Effector memory CD4-positive, alpha-beta T cell (primary cell): ENCODE results near the gene SLC66A3.

ENCODE experiments used
- DNase-seq, 3 donors: peaks; one replicate each; pipeline ENCODE4 v3.0.0-alpha.2; 2020
- H3K27ac ChIP-seq: 2 replicates; pipeline ENCODE4 v1.7.0; 2013; ENCODE audit warnings: mild to moderate bottlenecking, low read length, moderate library complexity; ENCODE audit not compliant: insufficient read depth, poor library complexity, severe bottlenecking
- H3K27me3 ChIP-seq: replicated peaks from 2 replicates; pipeline ENCODE4 v1.7.0; 2013; ENCODE audit warnings: mild to moderate bottlenecking, low read length; ENCODE audit not compliant: insufficient read depth, control insufficient read depth, poor library complexity, severe bottlenecking
- H3K36me3 ChIP-seq: 2 replicates; pipeline ENCODE4 v1.7.0; 2013; ENCODE audit warnings: mild to moderate bottlenecking, low read length, moderate library complexity; ENCODE audit not compliant: control insufficient read depth, insufficient read depth
- H3K4me1 ChIP-seq: 2 replicates; pipeline ENCODE4 v1.7.0; 2013; ENCODE audit warnings: low read length, mild to moderate bottlenecking; ENCODE audit not compliant: control insufficient read depth, insufficient read depth, poor library complexity, severe bottlenecking
- H3K4me3 ChIP-seq: 2 replicates; pipeline ENCODE4 v1.7.0; 2013; ENCODE audit warnings: low read length, low read depth, mild to moderate bottlenecking; ENCODE audit not compliant: insufficient read depth, poor library complexity, severe bottlenecking
- H3K9me3 ChIP-seq: 2 replicates; pipeline ENCODE4 v1.7.0; 2013; ENCODE audit warnings: mild to moderate bottlenecking, low read length, moderate library complexity; ENCODE audit not compliant: control insufficient read depth

SLC66A3 gene

GRCh38 chr2:11134349-11134748, 20.9 kb upstream of the SLC66A3 start:
- H3K4me1 ChIP-seq: peaks cover 21% of the 10 kb centered on the region
- DNase-seq: no peak
- no peaks in the 10 kb centered on the region for H3K36me3 ChIP-seq
- no peak overlapping the region for H3K4me3 ChIP-seq
- no peaks in the 10 kb centered on the region for H3K9me3 ChIP-seq
- H3K27ac ChIP-seq: no peak overlapping the region
- H3K27me3 ChIP-seq: no peaks in the 10 kb centered on the region

GRCh38 chr2:11140492-11140891, 14.8 kb upstream of the SLC66A3 start:
- Histone ChIP-seq H3K36me3 (no peaks in the 10 kb centered on the region), H3K4me1 (no peaks in the 10 kb centered on the region), H3K4me3 (no peak overlapping the region), H3K27me3 (no peaks in the 10 kb centered on the region), H3K27ac (no peak overlapping the region), H3K9me3 (no peaks in the 10 kb centered on the region)
- DNase-seq: no peak

GRCh38 chr2:11141319-11141718, 13.9 kb upstream of the SLC66A3 start:
- DNase-seq: no peak
- H3K27me3 ChIP-seq: no peaks in the 10 kb centered on the region
- no peaks in the 10 kb centered on the region for H3K4me1 ChIP-seq
- no peak overlapping the region for H3K27ac ChIP-seq
- H3K36me3 ChIP-seq: no peaks in the 10 kb centered on the region
- no peaks in the 10 kb centered on the region for H3K9me3 ChIP-seq
- no peak overlapping the region for H3K4me3 ChIP-seq

DNA sequence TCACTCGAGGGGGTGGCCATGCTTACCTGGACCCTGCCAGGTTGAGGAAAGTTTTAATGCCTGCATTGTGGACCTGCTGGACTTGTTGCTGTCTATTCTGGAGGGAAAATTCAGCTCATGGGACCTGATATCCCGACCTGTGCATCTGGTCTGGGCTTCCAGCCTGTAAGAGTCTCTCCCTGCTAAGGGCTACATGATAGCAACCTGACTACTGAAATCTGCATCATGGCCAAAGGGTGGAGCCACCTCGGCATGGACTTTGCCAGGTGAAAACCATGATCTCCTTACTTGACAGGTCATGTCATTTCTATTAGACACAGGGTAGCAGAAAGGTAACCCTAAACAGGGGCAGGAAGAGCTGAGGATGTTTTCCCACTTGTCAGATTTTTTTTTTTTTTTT, 12.9 kb upstream of the SLC66A3 start:
- Histone ChIP-seq H3K4me3 (no peak overlapping the region), H3K27me3 (no peaks in the 10 kb centered on the region), H3K27ac (no peak overlapping the region), H3K4me1 (no peaks in the 10 kb centered on the region), H3K36me3 (no peaks in the 10 kb centered on the region), H3K9me3 (no peaks in the 10 kb centered on the region)
- DNase-seq: no peak

DNA sequence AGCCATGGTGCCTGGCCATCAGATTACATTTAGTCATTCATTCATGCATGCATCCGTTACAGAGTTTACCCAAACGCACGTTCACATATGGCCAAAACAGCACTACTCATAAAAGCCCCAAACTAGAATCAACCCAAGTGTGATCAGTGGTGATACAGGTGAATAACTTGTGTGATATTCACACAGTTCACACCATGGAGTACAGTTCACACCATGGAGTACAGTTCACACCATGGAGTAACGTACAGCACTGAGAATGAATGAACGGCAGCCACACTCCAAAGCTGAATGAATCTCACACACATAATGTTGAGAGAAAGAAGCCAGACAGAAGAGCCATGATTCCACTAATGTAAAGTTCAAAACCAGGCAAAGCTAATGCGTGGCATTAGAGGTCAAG, 12.3 kb upstream of the SLC66A3 start:
- no peak overlapping the region for H3K4me3 ChIP-seq
- no peaks in the 10 kb centered on the region for H3K9me3 ChIP-seq
- H3K27ac ChIP-seq: no peak overlapping the region
- H3K36me3 ChIP-seq: no peaks in the 10 kb centered on the region
- DNase-seq: no peak
- no peaks in the 10 kb centered on the region for H3K27me3 ChIP-seq
- no peaks in the 10 kb centered on the region for H3K4me1 ChIP-seq

DNA sequence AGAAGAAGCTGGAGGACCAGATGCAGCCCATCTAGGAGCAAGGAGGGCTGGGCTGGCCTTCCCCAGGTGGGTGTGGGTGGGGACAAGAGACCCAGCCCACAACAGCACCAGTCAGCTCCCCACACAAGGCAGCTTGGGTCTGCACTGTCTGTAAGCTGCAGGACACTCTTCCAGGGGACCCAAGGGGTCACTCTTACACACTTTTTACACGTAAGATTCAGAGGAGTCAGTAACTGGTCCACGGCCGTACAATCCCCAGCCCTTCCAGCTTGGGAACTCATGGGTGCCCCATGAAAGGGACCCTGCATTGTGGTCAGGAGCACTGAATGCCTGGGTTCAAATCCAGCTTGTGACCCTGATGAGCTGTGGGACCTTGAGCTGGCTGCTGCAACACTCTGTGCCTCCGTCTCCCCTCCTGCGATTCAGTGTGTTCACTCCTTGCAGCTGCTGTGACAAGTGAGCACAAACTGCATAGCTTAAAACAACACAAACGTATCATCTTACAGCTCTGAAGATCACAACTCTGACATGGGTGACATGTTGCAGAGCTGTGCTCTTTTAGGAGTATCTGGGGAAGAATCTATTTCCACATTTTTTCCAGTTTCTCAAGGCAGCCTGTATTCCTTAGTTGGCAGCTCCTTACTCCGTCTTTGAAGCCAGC, 11.1 kb upstream of the SLC66A3 start:
- H3K27ac ChIP-seq: no peak overlapping the region
- no peaks in the 10 kb centered on the region for H3K27me3 ChIP-seq
- no peak overlapping the region for H3K4me3 ChIP-seq
- H3K9me3 ChIP-seq: no peaks in the 10 kb centered on the region
- H3K36me3 ChIP-seq: no peaks in the 10 kb centered on the region
- no peak for DNase-seq
- no peaks in the 10 kb centered on the region for H3K4me1 ChIP-seq

GRCh38 chr2:11144738-11145079, 10.6 kb upstream of the SLC66A3 start:
- no peak for DNase-seq
- Histone ChIP-seq H3K36me3 (no peaks in the 10 kb centered on the region), H3K4me1 (no peaks in the 10 kb centered on the region), H3K27me3 (no peaks in the 10 kb centered on the region), H3K4me3 (no peak overlapping the region), H3K9me3 (no peaks in the 10 kb centered on the region), H3K27ac (no peak overlapping the region)

- H3K27ac ChIP-seq: no peak overlapping the region
These were observed 9.9 kb upstream of the SLC66A3 start for GRCh38 chr2:11145350-11145749.

GRCh38 chr2:11146076-11146475, 9.2 kb upstream of the SLC66A3 start:
- Histone ChIP-seq H3K36me3 (no peaks in the 10 kb centered on the region), H3K27ac (no peak overlapping the region), H3K4me3 (no peak overlapping the region), H3K9me3 (no peaks in the 10 kb centered on the region), H3K27me3 (no peaks in the 10 kb centered on the region), H3K4me1 (no peaks in the 10 kb centered on the region)
- no peak for DNase-seq

More at GRCh38 chr2:11145350-11145749, 9.9 kb upstream of the SLC66A3 start:
- H3K9me3 ChIP-seq: no peaks in the 10 kb centered on the region
- H3K36me3 ChIP-seq: no peaks in the 10 kb centered on the region
- H3K4me1 ChIP-seq: no peaks in the 10 kb centered on the region
- DNase-seq: no peak
- H3K27me3 ChIP-seq: no peaks in the 10 kb centered on the region
- H3K4me3 ChIP-seq: no peak overlapping the region

GRCh38 chr2:11147263-11147662, 8.0 kb upstream of the SLC66A3 start:
- H3K27me3 ChIP-seq: no peaks in the 10 kb centered on the region
- DNase-seq: no peak
- no peak overlapping the region for H3K27ac ChIP-seq
- no peaks in the 10 kb centered on the region for H3K36me3 ChIP-seq
- H3K4me3 ChIP-seq: no peak overlapping the region
- H3K9me3 ChIP-seq: no peaks in the 10 kb centered on the region
- no peaks in the 10 kb centered on the region for H3K4me1 ChIP-seq
